Activated CD4-positive, alpha-beta T cell treated with anti-CD3 and anti-CD28 coated beads, Interleukin-2, amount 10 ng/mL, durations not matched to agents 24 days and 14 days (primary cell): ENCODE data around the gene CMKLR1. TPM values are rescaled to one million over a fixed set of nuclear protein-coding genes. Genes with fewer than 3 reads are reported as not detected.

Source experiments
- DNase-seq: peaks from one replicate; pipeline ENCODE4 v3.0.0; 2022
- H3K27ac Mint-ChIP-seq: one replicate; pipeline ENCODE4 v1.8.0; 2022; ENCODE audit warnings: mild to moderate bottlenecking, mixed read lengths
- H3K27me3 Mint-ChIP-seq: one replicate; pipeline ENCODE4 v1.8.0; 2022; ENCODE audit warnings: mixed read lengths
- H3K36me3 Mint-ChIP-seq: one replicate; pipeline ENCODE4 v1.8.0; 2022; ENCODE audit warnings: low read depth, mild to moderate bottlenecking, mixed read lengths
- H3K4me1 Mint-ChIP-seq: one replicate; pipeline ENCODE4 v1.8.0; 2021; ENCODE audit warnings: mixed read lengths
- H3K4me3 Mint-ChIP-seq: one replicate; pipeline ENCODE4 v1.8.0; 2022; ENCODE audit warnings: mild to moderate bottlenecking, moderate library complexity, mixed read lengths
- H3K9me3 Mint-ChIP-seq: one replicate; pipeline ENCODE4 v1.8.0; 2021; ENCODE audit warnings: mixed read lengths
- intact Hi-C: fragments of 100-400 bp; cut with micrococcal nuclease; formaldehyde crosslinking; loops from one replicate; pipeline ENCODE4 v1.15.1; 2023
- total RNA-seq: library from RNA; stranded (reverse); gene quantifications from 2 replicates; pipeline ENCODE4 v1.2.3, GENCODE V29; 2022

Gene CMKLR1
- total RNA-seq, 1 donor from 2014 or later = not detected

- H3K36me3 Mint-ChIP-seq = no peaks in the 10 kb centered on the region
- intact Hi-C loops = no loop called here
- H3K27ac Mint-ChIP-seq = no peak overlapping the region
- H3K27me3 Mint-ChIP-seq = no peaks in the 10 kb centered on the region
- H3K9me3 Mint-ChIP-seq = peaks cover 9% of the 10 kb centered on the region
- H3K4me1 Mint-ChIP-seq = no peaks in the 10 kb centered on the region
- no peak overlapping the region for H3K4me3 Mint-ChIP-seq
- no peak for DNase-seq
These were observed 31.3 kb upstream of the CMKLR1 start for GRCh38 chr12:108370415-108370814.

GRCh38 chr12:108369736-108370396 lies 30.8 kb upstream of the CMKLR1 start:
- no peak overlapping the region for H3K27ac Mint-ChIP-seq
- DNase-seq = no peak
- H3K36me3 Mint-ChIP-seq = no peaks in the 10 kb centered on the region
- no peak overlapping the region for H3K4me3 Mint-ChIP-seq
- intact Hi-C loops = no loop called here
- peaks cover 9% of the 10 kb centered on the region for H3K9me3 Mint-ChIP-seq
- no peaks in the 10 kb centered on the region for H3K27me3 Mint-ChIP-seq
- H3K4me1 Mint-ChIP-seq = no peaks in the 10 kb centered on the region

GRCh38 chr12:108368089-108368488 lies 29.0 kb upstream of the CMKLR1 start:
- Mint-ChIP-seq H3K36me3 (no peaks in the 10 kb centered on the region), H3K27me3 (no peaks in the 10 kb centered on the region), H3K9me3 (peaks cover 10% of the 10 kb centered on the region), H3K4me3 (no peak overlapping the region), H3K27ac (no peak overlapping the region), H3K4me1 (no peaks in the 10 kb centered on the region)
- DNase-seq = no peak
- intact Hi-C loops = no loop called here

DNA sequence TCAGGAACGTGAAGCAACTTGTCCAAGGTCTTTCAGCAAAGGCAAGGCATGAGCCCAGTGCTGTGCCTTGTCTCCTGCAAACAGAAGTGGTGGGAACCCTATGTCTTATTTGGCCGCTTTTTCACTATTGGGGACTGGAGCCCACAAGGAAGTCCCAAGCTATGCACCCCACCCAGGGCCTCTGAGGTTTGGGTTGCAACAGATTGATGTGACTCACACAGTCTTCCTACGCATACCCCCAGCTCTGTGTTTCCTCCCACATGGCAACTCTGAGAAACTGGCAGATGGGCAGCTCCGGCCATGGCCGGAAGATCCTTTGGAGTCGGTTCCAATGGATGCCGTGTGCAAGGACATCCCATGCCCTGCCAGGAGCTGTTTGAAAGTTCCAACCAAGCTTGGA lies 28.3 kb upstream of the CMKLR1 start:
- no peak for DNase-seq
- Mint-ChIP-seq H3K27me3 (no peaks in the 10 kb centered on the region), H3K9me3 (peaks cover 11% of the 10 kb centered on the region), H3K4me1 (no peaks in the 10 kb centered on the region), H3K4me3 (no peak overlapping the region), H3K36me3 (no peaks in the 10 kb centered on the region), H3K27ac (no peak overlapping the region)
- intact Hi-C loops = no loop called here

GRCh38 chr12:108365324-108365723 lies 26.2 kb upstream of the CMKLR1 start:
- no peaks in the 10 kb centered on the region for H3K27me3 Mint-ChIP-seq

GRCh38 chr12:108364879-108365278 lies 25.8 kb upstream of the CMKLR1 start:
- DNase-seq = no peak
- Mint-ChIP-seq H3K9me3 (peaks cover 8% of the 10 kb centered on the region), H3K36me3 (no peaks in the 10 kb centered on the region), H3K27me3 (no peaks in the 10 kb centered on the region), H3K4me1 (no peaks in the 10 kb centered on the region), H3K27ac (no peak overlapping the region), H3K4me3 (no peak overlapping the region)
- intact Hi-C loops = no loop called here

More at GRCh38 chr12:108365324-108365723, 26.2 kb upstream of the CMKLR1 start:
- no peak overlapping the region for H3K27ac Mint-ChIP-seq
- no peak overlapping the region for H3K4me3 Mint-ChIP-seq
- DNase-seq = no peak
- intact Hi-C loops = no loop called here
- peaks cover 8% of the 10 kb centered on the region for H3K9me3 Mint-ChIP-seq
- H3K4me1 Mint-ChIP-seq = no peaks in the 10 kb centered on the region
- no peaks in the 10 kb centered on the region for H3K36me3 Mint-ChIP-seq

DNA sequence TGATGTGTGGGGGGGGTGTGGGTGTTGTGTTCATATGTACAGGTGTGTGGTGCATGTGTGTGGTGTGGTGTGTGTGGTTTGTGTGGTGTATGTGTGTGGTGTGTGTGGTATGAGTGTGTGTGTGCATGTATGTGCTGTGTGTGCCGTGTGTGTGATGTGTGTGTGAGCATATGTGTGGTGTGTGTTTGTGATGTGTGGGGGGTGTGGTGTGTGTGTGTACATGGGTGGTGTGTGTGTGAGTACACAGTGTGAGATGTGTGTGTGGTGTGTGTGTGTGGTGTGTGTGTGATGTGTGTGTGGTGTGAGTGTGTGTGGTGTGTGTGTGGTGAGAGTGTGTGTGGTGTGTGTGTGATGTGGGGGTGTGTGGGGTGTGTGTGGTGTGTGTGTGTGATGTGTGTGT lies 24.5 kb upstream of the CMKLR1 start:
- peaks cover 8% of the 10 kb centered on the region for H3K9me3 Mint-ChIP-seq
- intact Hi-C loops = no loop called here
- H3K36me3 Mint-ChIP-seq = no peaks in the 10 kb centered on the region
- H3K27me3 Mint-ChIP-seq = no peaks in the 10 kb centered on the region
- no peaks in the 10 kb centered on the region for H3K4me1 Mint-ChIP-seq
- no peak overlapping the region for H3K27ac Mint-ChIP-seq
- DNase-seq = no peak
- H3K4me3 Mint-ChIP-seq = no peak overlapping the region

DNA sequence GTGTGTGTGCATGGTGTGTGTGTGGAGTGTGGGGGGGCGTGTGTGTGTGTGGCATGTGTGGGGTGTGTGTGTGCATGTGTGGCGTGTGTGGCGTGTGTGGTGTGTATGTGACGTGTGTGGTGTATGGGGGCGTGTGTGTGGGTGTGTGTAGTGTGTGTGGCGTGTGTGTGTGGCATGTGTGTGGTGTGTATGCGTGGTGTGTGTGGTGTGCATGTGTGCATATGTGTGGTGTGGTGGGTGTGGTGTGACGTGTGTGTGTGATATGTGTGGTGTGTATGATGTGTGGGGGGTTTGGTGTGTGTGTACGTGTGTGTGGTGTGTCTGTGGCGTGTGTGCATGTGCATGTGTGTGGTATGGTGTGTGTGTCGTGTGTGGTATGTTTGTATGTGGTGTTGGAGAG lies 24.1 kb upstream of the CMKLR1 start:
- no peak for DNase-seq
- intact Hi-C loops = no loop called here
- Mint-ChIP-seq H3K4me3 (no peak overlapping the region), H3K4me1 (no peaks in the 10 kb centered on the region), H3K9me3 (peaks cover 8% of the 10 kb centered on the region), H3K36me3 (no peaks in the 10 kb centered on the region), H3K27ac (no peak overlapping the region), H3K27me3 (no peaks in the 10 kb centered on the region)

- no peaks in the 10 kb centered on the region for H3K27me3 Mint-ChIP-seq
- intact Hi-C loops = no loop called here
- H3K27ac Mint-ChIP-seq = no peak overlapping the region
These were observed 22.5 kb upstream of the CMKLR1 start for GRCh38 chr12:108361606-108362005.

DNA sequence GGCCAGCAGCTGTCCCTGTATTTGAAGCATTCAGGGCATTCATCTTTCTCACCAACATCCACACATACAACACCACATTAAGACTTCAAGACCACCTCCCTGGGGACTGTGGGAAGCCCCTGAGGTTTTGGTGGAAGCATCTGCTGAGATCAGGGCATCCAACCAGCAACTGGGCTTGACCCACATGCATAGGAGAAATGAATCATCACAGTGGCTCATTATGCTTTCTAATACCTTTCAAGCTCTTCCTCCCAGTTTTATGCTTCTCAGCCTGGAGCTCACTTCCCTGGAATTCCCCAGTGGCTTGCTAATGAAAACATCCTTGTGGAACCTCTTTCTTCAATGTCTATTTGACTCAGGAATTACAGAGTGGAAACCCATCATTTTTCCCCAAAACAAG lies 21.4 kb upstream of the CMKLR1 start:
- no peaks in the 10 kb centered on the region for H3K27me3 Mint-ChIP-seq
- H3K36me3 Mint-ChIP-seq = no peaks in the 10 kb centered on the region
- H3K4me1 Mint-ChIP-seq = no peaks in the 10 kb centered on the region
- intact Hi-C loops = no loop called here
- no peak overlapping the region for H3K27ac Mint-ChIP-seq
- H3K9me3 Mint-ChIP-seq = peaks cover 8% of the 10 kb centered on the region
- no peak overlapping the region for H3K4me3 Mint-ChIP-seq
- DNase-seq = no peak

More at GRCh38 chr12:108361606-108362005, 22.5 kb upstream of the CMKLR1 start:
- no peaks in the 10 kb centered on the region for H3K4me1 Mint-ChIP-seq
- DNase-seq = no peak
- no peaks in the 10 kb centered on the region for H3K36me3 Mint-ChIP-seq
- no peak overlapping the region for H3K4me3 Mint-ChIP-seq
- H3K9me3 Mint-ChIP-seq = peaks cover 8% of the 10 kb centered on the region

GRCh38 chr12:108360057-108360456 lies 20.9 kb upstream of the CMKLR1 start:
- DNase-seq = no peak
- Mint-ChIP-seq H3K4me1 (no peaks in the 10 kb centered on the region), H3K27me3 (no peaks in the 10 kb centered on the region), H3K36me3 (no peaks in the 10 kb centered on the region), H3K9me3 (peaks cover 8% of the 10 kb centered on the region), H3K27ac (no peak overlapping the region), H3K4me3 (no peak overlapping the region)
- intact Hi-C loops = no loop called here

DNA sequence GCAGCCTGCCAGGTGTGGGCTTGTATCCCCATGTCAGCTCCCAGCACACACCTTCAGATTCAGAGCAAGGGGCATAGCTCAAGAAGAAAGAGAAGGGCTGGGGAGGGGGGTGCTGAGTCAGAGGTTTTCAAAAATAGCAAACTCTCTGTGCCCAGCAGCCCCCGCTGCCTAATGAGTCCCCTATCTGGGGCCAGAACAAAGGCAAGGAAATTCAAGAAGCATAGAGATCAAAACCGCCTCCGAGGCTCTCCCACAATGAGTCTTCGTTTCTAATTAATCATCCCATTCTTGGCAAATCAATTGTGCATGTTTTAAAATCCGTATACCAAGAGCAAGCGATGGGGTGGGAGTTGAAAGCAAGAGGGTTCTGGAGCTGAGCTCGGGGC lies 19.5 kb upstream of the CMKLR1 start:
- Mint-ChIP-seq H3K4me1 (no peaks in the 10 kb centered on the region), H3K9me3 (peaks cover 6% of the 10 kb centered on the region), H3K27me3 (peaks cover 1% of the 10 kb centered on the region), H3K4me3 (no peak overlapping the region), H3K36me3 (no peaks in the 10 kb centered on the region), H3K27ac (no peak overlapping the region)
- intact Hi-C loops = no loop called here
- no peak for DNase-seq

- Mint-ChIP-seq H3K9me3 (peaks cover under 1% of the 10 kb centered on the region), H3K36me3 (no peaks in the 10 kb centered on the region), H3K27ac (no peak overlapping the region), H3K4me3 (no peak overlapping the region), H3K27me3 (peaks cover 1% of the 10 kb centered on the region), H3K4me1 (no peaks in the 10 kb centered on the region)
- no peak for DNase-seq
- intact Hi-C loops = no loop called here
These were observed 18.9 kb upstream of the CMKLR1 start for GRCh38 chr12:108357834-108358579.

DNA sequence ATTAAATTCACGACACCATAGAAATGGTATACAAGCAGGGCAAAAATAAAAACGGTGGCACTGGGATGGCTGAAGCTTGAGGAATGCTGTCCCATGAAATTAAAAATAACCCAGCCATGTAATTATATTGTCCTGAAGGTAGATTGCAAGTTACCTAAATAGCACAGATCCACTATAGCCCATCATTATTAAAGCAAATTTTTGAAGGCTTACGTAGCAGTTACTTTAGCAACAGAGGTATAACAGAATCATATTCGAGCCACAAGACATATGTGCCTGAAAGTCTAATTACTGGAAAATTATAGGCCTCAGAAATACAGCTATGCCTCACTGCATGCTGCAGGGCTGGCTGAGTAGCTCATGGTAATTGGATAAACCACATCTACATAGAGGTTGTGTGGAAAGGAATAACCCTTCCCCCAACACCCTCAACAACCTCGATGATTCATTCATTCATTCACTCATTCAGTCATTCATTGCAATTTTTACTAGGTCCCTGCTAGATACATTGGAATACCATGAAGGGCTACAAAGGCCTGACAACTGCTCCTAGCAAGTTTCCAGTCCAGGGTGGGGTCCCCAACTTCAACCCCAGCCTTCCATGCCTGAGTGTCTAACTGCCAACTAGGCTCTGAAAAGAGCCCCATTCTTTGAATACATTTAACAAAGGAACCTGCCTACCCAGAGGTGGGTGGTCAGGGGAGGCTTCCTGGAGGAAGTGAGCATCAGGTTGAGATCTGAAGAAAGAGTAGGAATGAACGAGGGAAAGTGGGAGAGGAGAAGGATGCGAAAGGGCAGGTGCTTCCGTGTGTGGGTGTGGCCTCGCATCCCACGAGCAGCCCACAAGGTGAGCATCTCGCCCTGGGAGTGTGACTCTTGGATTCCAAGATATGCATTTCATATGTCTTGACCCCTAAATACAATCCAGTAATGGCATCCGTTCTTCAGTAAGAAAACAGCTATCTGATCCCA lies 18.0 kb upstream of the CMKLR1 start:
- no peak overlapping the region for H3K4me3 Mint-ChIP-seq
- no peaks in the 10 kb centered on the region for H3K9me3 Mint-ChIP-seq
- no peaks in the 10 kb centered on the region for H3K36me3 Mint-ChIP-seq
- H3K4me1 Mint-ChIP-seq = no peaks in the 10 kb centered on the region
- no peak for DNase-seq
- intact Hi-C loops = no loop called here
- no peak overlapping the region for H3K27ac Mint-ChIP-seq
- H3K27me3 Mint-ChIP-seq = peaks cover 1% of the 10 kb centered on the region
